Choroid plexus epithelial cell (primary cell): ENCODE measurements around the gene PTPRZ1.

Source experiments
- DNase-seq: peaks from one replicate; pipeline ENCODE4 v3.0.0-alpha.2; 2010; ENCODE audit warnings: low read depth
- H3K4me3 ChIP-seq: 2 replicates; pipeline ENCODE4 v1.5.1; 2011; ENCODE audit warnings: low read depth, mild to moderate bottlenecking, control low read depth, low read length, moderate library complexity
- TF ChIP-seq, protein P1 (sequence below): conservative IDR thresholded peaks from 2 replicates; pipeline ENCODE4 v1.5.1; 2011; ENCODE audit warnings: low read depth, mild to moderate bottlenecking, control low read depth, inconsistent platforms, low read length, moderate library complexity

The PTPRZ1 gene

DNA sequence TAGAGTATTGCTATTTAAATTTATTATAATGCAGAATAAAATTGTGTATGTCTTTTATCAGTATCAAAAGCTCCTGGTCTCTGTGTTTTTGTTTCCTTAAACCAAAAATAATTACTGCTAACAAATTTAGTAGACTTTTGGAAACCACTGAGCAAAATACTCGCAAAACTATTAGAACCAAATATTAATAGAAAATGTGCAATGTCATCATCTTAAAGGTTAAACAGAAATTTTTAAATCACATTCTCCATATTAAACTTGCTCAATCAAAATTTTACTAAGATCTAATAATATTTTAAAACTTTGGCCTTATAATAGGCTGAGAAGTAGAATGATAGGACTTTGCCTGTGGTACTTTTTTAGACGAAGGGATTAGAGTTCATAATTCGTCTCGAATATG is 222.7 kb downstream of the PTPRZ1 start:
- H3K4me3 ChIP-seq, result no peak overlapping the region
- DNase-seq, result no peak
- TF ChIP-seq, protein P1, sequence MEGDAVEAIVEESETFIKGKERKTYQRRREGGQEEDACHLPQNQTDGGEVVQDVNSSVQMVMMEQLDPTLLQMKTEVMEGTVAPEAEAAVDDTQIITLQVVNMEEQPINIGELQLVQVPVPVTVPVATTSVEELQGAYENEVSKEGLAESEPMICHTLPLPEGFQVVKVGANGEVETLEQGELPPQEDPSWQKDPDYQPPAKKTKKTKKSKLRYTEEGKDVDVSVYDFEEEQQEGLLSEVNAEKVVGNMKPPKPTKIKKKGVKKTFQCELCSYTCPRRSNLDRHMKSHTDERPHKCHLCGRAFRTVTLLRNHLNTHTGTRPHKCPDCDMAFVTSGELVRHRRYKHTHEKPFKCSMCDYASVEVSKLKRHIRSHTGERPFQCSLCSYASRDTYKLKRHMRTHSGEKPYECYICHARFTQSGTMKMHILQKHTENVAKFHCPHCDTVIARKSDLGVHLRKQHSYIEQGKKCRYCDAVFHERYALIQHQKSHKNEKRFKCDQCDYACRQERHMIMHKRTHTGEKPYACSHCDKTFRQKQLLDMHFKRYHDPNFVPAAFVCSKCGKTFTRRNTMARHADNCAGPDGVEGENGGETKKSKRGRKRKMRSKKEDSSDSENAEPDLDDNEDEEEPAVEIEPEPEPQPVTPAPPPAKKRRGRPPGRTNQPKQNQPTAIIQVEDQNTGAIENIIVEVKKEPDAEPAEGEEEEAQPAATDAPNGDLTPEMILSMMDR, result no peak

DNA sequence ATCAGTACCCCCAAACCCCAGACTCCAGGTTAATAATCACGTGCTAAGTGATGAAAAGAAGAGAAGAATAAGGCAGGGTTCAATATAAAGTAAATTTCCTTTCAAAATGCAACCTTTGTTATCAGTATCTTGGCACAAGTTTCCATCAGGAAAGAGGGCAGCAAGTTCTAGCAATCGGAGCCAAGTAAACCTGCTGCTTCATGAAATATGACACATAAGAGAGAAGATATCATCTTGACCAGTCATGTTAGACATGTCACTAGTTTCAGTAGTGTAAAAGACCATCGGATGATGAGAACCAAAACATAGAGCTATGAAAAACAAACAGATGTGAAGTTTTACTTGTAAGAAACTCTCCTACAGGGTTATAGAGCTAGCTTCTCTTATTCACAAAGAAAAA is 227.1 kb downstream of the PTPRZ1 start:
- TF ChIP-seq, protein P1, result no peak
- H3K4me3 ChIP-seq, result no peak overlapping the region
- DNase-seq, result no peak

DNA sequence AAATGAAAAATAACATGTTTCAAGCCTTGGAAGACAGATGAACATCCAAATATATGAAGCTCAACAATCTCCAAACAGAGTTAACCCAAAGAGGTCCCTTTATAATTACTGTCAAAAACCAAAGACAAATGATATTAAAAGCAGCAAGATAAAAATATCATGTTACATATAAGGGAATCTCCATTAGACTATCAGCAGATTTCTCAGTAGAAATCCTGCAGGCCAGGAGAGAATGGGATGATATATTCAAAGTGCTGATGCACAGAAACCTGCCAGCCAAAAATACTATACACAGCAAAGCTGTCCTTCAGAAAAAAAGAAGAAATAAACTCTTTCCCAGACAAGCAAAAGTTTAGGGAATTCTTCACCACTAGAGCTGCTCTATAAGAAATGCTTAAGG is 230.1 kb downstream of the PTPRZ1 start:
- no peak overlapping the region for H3K4me3 ChIP-seq
- no peak for DNase-seq
- TF ChIP-seq, protein P1, result no peak
